ENCODE measurements around the gene WDR59. TPM values are rescaled to one million over a fixed set of nuclear protein-coding genes. Genes with fewer than 3 reads are reported as not detected.

The WDR59 gene, protein sequence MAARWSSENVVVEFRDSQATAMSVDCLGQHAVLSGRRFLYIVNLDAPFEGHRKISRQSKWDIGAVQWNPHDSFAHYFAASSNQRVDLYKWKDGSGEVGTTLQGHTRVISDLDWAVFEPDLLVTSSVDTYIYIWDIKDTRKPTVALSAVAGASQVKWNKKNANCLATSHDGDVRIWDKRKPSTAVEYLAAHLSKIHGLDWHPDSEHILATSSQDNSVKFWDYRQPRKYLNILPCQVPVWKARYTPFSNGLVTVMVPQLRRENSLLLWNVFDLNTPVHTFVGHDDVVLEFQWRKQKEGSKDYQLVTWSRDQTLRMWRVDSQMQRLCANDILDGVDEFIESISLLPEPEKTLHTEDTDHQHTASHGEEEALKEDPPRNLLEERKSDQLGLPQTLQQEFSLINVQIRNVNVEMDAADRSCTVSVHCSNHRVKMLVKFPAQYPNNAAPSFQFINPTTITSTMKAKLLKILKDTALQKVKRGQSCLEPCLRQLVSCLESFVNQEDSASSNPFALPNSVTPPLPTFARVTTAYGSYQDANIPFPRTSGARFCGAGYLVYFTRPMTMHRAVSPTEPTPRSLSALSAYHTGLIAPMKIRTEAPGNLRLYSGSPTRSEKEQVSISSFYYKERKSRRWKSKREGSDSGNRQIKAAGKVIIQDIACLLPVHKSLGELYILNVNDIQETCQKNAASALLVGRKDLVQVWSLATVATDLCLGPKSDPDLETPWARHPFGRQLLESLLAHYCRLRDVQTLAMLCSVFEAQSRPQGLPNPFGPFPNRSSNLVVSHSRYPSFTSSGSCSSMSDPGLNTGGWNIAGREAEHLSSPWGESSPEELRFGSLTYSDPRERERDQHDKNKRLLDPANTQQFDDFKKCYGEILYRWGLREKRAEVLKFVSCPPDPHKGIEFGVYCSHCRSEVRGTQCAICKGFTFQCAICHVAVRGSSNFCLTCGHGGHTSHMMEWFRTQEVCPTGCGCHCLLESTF
- total RNA-seq (10 to 100 TPM; 55.0 to 73.8 TPM), polyA plus RNA-seq (ENCODE audit: insufficient read depth, low read depth, low replicate concordance) (47.6 TPM)
- long read RNA-seq, donor 1, full-length matches to known transcripts, result 2 of 2 reads
- long read RNA-seq, donor 1, partial matches to known transcripts, result 0 of 2 reads
- long read RNA-seq, donor 1, other reads (novel, unspliced or antisense), result 0 of 2 reads
- long read RNA-seq, donor 2, full-length matches to known transcripts, result 2 of 2 reads
- long read RNA-seq, donor 2, partial matches to known transcripts, result 0 of 2 reads
- long read RNA-seq, donor 2, other reads (novel, unspliced or antisense), result 0 of 2 reads

DNA sequence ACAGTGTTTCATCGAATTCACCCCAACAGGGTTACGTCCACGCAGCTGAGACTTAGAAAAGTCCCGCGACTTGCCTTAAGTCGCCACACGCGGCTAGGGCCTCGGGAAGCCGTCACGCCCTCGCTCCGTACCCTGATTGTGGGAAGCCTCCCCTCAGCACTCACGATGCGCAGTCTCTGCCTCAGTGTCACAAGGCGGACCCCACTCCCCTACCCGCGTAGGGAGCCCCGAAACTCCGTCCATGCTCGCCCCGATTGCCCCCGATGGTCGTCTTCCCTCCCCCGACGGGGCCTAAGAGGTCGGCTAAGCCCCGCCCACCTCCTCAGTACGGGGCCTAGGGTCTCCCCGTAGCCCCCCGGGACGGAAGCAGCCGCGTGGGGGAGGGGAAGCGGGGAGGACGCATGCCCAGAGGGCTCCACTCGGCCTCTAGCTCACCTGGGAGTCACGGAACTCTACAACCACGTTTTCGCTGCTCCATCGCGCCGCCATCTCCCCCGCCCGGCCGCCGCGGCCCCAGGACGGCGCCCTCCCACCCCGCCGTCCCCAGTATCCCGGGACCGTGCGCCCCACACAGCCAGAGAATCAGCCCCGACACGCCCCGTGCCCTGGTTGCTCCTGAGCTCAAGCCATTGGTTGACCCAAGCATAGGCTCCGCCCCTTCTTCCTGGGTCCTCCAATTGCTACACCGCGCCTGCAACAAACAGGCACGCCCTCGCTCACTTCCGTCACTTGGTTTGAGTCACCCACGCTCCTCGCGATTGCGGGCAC is at the start of gene WDR59:
Gene WDR59 (minus strand): TSS at position 595 of the 768 bp plus-strand sequence. CDS start 106 bp downstream, at position 489.
- peak within 1 kb of the TSS; percentile 71 to 93 for H3K27ac ChIP-seq
- WGBS, 2 donors, result 0 to 1% methylated on average over 13 to 63 of the region's 68 CpGs
- no peaks in the 10 kb centered on the region for H3K36me3 ChIP-seq (ENCODE audit: low read depth, missing control alignments)
- intact Hi-C loops (cut with DNase I; ENCODE audit: low total_unique reads), result no loop called here
- no peaks in the 10 kb centered on the region for H3K9me3 ChIP-seq
- H3K4me3 ChIP-seq, result peak within 1 kb of the TSS; percentile 85 to 100
- H3K4me1 ChIP-seq, result peaks cover 7% of the 10 kb centered on the region
- peak; percentile 100 for DNase-seq
- H3K27me3 ChIP-seq, result no peaks in the 10 kb centered on the region
- no peak for TF ChIP-seq POLR2A (IDR thresholded peaks at IDR 0.05)
- no peak for TF ChIP-seq CTCF (IDR thresholded peaks at IDR 0.05)

DNA sequence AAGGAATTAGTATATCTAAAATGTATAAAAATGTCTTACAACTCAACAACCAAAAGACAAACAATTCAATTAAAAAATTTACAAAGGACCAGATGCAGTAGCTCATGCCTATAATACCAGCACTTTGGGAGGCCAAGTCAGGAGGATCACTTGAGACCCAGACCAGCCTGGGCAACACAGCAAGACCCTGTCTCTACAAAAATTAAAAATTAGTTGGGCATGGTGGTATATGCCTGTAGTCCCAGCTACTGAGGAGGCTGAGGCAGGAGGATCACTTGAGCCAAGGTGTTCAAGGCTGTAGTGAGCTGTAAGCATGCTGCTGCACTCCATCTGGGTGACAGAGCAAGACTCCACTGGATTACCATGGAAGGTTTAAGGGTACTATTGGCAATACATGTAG is 47.7 kb upstream of the WDR59 start:
- intact Hi-C loops (cut with DNase I; ENCODE audit: low total_unique reads), result no loop called here
- H3K27ac ChIP-seq, result no peak overlapping the region

GRCh38 chr16:75029854-75030253 is 44.9 kb upstream of the WDR59 start:
- Histone ChIP-seq H3K9me3 (no peaks in the 10 kb centered on the region), H3K36me3 (ENCODE audit: low read depth, missing control alignments) (no peaks in the 10 kb centered on the region), H3K27me3 (no peaks in the 10 kb centered on the region), H3K27ac (no peak overlapping the region), H3K4me3 (no peak overlapping the region), H3K4me1 (peaks cover 10% of the 10 kb centered on the region)
- no peak for TF ChIP-seq CTCF (IDR thresholded peaks at IDR 0.05)
- TF ChIP-seq POLR2A (IDR thresholded peaks at IDR 0.05), result no peak
- DNase-seq, result no peak
- intact Hi-C loops (cut with DNase I; ENCODE audit: low total_unique reads), result no loop called here

More for the DNA sequence above, 47.7 kb upstream of the WDR59 start:
- no peak for DNase-seq
- Histone ChIP-seq H3K36me3 (ENCODE audit: low read depth, missing control alignments) (no peaks in the 10 kb centered on the region), H3K9me3 (no peaks in the 10 kb centered on the region), H3K27me3 (no peaks in the 10 kb centered on the region), H3K4me1 (no peaks in the 10 kb centered on the region), H3K4me3 (no peak overlapping the region)
- TF ChIP-seq POLR2A (IDR thresholded peaks at IDR 0.05) (no peak), CTCF (IDR thresholded peaks at IDR 0.05) (no peak)

- DNase-seq, result no peak
- Histone ChIP-seq H3K27me3 (no peaks in the 10 kb centered on the region), H3K4me1 (peaks cover 10% of the 10 kb centered on the region), H3K36me3 (ENCODE audit: low read depth, missing control alignments) (no peaks in the 10 kb centered on the region), H3K9me3 (no peaks in the 10 kb centered on the region), H3K27ac (no peak overlapping the region), H3K4me3 (no peak overlapping the region)
- 81 to 84% methylated on average over 4 of the region's 4 CpGs for WGBS, 2 donors
- intact Hi-C loops (cut with DNase I; ENCODE audit: low total_unique reads), result no loop called here
- TF ChIP-seq CTCF (IDR thresholded peaks at IDR 0.05), result no peak
- TF ChIP-seq POLR2A (IDR thresholded peaks at IDR 0.05), result no peak
Observed at GRCh38 chr16:75028544-75029135, 43.7 kb upstream of the WDR59 start.
